Stimulated activated CD4-positive, alpha-beta T cell treated with anti-CD3 and anti-CD28 coated beads, TNF-alpha, amount 100 ng/mL, for 24 hours (primary cell): Measurements from ENCODE around the gene SMYD4.
"Not testable (repeated sequence)": the region's sequence is repeated elsewhere in the genome, so short reads cannot be mapped to it uniquely, and the experiment has no call there.

Experiments
- DNase-seq, 3 experiments: peaks; one replicate each; pipeline ENCODE4 v3.0.0-alpha.2; 2020; ENCODE audit warnings: low read depth in 3 of 3

SMYD4 gene

DNA sequence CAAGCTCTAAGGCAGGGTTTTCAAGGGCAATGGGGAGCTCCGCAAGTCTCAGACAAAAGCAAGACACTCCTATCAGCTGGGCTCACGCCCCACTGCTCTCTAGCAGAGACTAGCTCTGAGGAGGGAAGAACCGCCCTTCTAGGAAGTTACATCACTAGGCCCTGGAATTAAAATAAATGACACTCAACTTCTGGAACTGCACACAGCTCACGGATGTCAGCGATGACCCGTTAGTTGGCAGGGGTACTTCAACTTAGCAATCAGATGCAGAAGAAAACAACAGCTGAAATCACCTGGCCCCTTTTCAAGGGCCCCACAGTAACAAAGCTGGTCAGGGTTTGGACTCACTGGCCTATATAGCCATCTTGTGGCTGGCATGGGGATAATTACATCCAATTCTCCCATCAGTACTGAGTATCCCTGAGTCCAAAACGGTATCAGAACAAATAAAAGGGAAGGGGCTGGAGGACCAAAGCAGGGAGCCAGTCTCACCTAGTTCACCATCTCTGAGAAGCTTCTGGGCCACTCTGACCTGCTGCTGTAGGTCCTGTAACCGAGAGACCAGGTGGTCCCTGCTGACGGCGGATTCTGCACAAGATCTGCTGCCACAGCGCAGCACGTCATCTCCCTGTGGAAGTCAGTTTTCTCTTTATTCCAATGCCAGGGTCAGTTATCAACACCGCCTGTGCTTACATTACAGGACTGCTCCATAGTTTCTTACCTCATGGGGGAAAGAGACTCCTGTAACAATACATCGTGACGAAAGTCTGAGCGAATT is 45.7 kb downstream of the SMYD4 start:
- no peak for DNase-seq

DNA sequence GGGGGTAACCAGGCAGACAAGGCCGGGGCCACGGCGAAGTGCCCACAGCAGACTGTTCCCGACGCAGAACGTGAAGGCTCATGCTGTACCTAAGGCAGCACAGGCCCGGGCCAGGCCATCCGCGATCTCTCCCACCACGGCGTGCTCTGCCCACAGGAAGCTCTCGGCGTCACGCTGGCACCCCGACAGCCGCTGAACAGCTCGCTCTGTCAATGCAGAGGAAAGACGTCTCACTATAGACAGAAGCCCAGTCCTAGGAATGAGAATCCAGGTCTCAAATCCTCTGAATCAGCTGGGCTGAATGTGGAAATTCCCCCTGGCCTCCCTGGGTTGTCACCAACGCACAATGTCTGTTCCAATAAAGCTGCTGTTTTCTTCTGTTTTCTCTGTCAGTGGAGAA is 46.4 kb downstream of the SMYD4 start:
- DNase-seq: no peak

DNA sequence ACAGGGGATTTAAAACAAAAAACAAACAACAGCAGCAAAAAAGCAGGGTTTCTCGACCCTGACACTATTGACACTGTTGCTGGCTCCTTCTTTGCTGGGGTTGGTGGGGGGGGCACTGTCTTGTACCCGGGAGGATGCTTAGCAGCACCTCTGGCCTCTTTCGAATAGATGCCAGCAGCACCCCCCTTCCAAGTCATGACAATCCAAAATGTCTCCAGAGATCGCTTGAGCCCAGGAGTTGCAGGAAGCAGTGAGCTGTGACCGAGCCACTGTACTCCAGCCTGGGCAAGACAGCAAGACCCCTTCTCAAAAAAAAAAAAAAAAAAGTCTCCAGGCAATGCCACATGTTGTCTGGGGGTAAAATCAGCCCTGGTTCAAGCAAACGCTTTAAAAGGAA is 47.5 kb downstream of the SMYD4 start:
- no peak for DNase-seq

DNA sequence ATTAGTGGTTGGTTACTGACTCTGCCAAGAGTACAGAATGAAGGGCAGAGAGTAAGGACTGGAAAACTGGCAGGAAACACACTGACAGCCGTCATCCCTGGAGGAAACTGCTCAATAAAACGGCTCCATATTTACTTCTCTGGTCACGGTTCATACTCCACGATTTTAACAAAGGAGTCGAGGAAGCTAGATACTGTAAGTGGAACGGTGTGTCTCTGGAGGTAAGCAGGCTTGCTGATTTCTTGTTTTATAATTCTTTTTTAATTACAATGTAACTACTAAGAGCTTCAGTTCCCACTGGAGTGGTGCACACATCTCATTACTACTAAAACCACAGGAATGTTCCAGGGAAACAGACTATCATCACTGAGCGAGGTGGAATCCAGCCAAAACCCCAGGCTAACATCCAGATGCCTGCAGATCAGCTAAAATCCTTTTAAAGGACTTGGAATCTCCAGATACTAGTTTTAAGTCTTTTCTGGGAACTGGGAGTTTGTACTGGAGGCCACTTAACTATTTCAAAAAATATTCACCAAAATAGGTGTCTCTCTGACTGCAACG is 50.1 kb downstream of the SMYD4 start:
- DNase-seq: no peak

DNA sequence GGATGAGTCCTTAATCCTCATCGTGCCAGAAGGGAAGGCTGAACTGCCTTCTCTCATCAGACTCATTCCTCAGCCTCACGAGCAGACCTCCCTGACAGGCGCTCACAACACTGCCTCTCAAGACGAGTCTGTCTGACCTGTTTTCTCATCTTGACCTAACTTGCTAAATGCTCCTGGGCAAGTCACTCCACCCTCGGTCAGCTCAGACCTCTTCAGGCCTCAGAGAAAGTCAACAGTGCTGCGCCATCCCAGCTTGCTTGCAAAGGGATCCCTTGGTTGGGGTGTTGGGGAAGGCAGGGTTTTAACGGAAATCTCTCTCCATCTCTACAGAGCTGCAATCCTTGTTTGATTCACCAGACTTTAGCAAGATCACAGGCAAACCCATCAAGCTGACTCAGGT is 52.8 kb downstream of the SMYD4 start:
- no peak for DNase-seq

DNA sequence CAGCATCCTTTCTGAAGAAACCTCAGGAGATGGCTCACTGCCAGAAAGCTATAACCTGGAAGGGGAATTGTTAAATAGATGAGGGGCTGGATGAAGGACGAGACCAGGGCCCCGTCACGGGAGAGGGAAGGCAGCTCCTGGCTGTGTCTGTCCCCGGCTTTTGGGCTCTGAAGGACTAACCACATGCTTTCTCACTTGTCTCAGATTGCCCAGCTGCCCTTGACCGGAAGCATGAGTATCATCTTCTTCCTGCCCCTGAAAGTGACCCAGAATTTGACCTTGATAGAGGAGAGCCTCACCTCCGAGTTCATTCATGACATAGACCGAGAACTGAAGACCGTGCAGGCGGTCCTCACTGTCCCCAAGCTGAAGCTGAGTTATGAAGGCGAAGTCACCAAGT is 53.4 kb downstream of the SMYD4 start:
- no peak for DNase-seq

DNA sequence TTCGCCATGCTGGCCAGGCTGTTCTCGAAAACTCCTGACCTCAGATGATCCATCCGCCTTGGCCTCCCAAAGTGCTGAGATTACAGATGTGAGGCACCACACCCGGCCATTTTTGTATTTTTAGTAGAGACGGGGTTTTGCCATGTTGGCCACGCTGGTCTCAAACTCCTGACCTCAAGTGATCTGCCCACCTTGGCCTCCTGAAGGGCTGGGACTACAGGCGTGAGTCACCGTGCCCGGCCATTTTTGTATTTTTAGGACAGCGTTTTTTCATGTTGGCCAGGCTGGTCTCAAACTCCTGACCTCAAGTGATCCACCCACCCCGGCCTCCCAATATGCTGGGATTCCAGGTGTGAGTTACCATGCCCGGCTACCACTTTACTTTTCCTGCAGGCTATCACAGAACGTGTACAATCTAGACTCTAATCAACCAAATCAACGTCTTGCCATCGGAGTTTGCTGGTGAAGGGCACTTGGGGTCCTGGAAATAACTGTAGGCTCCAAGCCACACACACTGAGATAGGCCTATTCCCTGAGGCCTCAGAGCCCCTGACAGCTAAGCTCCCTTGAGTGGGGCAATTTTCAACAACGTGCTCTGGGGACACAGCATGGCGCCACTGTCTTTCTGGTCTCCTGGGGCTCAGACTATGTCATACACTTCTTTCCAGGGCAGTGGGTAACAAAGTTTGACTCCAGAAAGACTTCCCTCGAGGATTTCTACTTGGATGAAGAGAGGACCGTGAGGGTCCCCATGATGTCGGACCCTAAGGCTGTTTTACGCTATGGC is 55.1 kb downstream of the SMYD4 start:
- no peak for DNase-seq

DNA sequence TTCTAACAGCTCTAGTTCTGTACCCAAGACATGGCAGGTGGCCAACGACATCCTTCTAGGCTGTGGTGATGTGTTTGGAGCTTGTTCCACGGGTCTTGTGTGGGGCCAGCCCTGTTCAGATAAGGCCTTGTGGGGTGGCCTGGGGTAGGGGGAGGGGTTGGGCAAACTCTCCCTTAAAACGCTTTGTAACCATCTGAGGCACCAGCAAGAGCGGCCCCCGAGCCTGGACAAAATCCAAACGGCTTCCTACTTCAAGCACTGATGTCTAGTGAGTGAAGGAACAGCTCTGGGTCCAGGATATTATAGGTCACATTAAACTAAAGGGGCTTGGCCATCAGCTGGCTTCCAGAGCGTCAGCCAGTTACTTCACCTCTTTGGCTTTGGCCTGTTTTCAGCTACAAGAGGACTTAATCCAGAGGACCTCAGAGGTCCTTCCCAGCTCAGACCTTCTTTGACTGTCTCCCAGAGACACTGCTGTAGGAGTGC is 56.0 kb downstream of the SMYD4 start:
- no peak for DNase-seq

DNA sequence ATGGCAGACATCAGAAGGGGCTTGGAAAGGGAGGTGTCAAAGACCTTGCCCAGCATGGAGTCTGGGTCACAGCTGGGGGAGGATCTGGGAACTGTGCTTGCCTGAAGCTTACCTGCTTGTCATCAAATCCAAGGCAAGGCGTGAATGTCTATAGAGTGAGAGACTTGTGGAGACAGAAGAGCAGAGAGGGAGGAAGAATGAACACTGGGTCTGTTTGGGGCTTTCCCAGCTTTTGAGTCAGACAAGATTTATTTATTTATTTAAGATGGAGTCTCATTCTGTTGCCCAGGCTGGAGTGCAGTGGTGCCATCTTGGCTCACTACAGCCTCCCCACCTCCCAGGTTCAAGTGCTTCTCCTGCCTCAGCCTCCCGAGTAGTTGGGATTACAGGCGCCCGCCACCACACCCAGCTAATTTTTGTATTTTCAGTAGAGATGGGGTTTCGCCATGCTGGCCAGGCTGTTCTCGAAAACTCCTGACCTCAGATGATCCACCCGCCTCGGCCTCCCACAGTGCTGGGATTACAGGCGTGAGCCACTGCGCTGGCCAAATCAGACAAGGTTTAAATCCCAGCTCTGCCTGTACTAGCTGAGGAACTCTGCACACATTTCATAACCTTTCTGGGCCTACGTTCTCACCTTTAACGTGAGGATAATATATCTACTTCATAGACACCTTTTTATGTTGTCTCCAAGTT is 56.6 kb downstream of the SMYD4 start:
- not testable (repeated sequence) for DNase-seq

DNA sequence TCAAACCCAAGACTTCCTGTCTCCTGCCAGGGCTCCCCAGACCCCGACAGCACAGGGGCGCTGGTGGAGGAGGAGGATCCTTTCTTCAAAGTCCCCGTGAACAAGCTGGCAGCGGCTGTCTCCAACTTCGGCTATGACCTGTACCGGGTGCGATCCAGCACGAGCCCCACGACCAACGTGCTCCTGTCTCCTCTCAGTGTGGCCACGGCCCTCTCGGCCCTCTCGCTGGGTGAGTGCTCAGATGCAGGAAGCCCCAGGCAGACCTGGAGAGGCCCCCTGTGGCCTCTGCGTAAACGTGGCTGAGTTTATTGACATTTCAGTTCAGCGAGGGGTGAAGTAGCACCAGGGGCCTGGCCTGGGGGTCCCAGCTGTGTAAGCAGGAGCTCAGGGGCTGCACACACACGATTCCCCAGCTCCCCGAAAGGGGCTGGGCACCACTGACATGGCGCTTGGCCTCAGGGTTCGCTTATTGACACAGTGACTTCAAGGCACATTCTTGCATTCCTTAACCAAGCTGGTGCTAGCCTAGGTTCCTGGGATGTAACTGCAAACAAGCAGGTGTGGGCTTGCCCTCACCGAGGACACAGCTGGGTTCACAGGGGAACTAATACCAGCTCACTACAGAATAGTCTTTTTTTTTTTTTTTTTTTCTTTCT is 59.8 kb downstream of the SMYD4 start:
- DNase-seq: no peak

DNA sequence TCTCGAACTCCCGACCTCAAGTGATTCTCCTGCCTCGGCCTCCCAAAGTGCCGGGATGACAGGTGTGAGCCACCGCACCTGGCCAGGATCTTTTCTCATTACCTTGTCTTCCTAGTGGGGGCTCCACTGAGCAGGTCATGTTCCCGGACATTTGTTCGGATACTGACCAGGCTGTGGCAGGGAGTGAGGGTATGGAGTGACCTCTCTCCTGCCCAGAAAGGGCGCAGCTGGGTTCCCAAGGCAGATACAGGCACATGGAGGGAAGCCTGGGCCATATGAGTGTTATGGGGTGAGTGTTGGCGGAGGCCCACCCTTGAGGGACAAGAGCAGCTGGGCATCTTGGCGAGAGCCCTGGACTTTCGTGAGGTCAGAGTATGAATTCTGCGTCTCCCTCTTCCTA is 62.3 kb downstream of the SMYD4 start:
- DNase-seq: no peak

DNA sequence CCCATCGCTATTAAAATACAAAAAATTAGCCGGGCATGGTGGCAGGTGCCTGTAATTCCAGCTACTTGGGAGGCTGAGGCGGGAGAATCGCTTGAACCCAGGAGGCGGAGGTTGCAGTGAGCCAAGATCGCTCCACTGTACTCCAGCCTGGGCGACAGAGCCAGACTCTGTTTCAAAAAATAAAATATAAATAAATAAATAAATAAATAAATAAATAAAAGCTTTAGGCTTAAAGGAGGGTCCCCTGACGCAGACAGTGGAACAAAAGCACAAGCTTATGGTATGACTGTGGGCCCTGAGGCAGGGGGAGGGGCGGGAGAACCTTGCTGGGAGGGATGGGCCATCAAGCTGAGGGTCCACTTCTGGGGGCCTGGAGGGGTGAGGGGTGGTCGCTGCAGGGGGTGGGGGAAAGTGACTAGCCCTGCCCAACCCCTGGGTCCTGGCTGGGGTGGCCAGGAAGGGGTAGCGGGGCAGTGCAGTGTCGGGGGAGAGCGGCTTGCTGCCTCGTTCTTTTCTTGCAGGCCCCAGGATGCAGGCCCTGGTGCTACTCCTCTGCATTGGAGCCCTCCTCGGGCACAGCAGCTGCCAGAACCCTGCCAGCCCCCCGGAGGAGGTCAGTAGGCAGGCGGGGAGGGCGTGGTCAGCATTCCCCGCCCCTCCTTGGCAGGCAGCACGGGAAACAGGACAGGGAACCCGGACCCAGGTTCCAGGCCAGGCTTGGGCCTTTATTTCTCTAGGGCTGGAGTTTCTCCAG is 63.1 kb downstream of the SMYD4 start:
- DNase-seq: no peak

DNA sequence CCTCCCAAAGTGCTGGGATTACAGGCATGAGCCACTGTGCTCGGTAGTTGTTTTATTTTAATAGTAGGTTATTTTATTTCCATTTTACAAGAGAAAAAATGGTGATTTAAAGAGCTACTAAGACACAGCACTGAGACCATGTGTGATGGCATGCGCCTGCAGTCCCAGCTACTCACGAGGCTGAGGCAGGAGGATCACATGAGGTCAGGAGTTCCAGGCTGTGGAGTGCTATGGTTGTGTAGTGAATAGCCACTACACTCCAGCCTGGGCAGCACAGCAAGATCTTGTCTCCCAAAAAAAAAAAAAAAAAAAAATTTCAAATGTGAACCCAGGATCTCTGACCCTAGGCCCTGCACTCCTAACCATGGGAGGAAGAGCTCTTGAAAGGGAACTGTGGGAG is 64.1 kb downstream of the SMYD4 start:
- no peak for DNase-seq

DNA sequence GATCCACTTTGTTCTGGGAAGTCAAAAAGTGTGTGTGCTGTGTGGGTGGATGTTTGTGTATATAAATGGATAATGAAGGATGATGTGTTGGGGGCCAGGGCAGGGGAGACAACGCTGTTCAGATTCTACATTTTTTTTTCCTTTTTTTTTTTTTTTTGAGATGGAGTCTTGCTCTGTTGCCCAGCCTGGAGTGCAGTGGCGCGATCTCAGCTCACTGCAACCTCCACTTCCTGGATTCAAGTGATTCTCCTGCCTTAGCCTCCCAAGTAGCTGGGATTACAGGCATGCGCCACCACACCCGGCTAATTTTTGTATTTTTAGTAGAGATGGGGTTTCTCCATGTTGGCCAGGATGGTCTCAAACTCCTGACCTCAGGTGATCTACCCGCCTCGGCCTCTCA is 65.0 kb downstream of the SMYD4 start:
- DNase-seq: not testable (repeated sequence)

DNA sequence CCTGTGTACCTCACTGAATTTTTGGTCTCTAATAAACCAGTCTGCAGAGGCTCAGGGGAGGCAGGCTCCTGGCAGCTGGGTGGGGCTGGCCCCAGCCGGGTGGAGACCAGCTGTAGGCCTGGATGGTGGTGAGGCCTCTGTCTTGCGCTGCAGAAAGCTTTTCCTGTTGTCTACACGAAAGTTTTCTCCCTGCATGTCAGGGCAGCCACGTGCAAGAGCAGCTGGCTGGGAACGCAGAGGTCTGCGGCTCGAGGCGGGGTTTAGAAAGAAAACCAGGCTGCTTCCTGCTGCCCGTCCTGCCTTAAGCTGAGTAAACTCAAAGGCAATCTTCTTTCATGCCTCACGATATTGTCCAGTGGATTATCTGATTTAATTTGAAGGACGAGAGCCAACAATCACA is 65.4 kb downstream of the SMYD4 start:
- peak in 2 of 3 experiments; percentile 17 to 29 for DNase-seq

DNA sequence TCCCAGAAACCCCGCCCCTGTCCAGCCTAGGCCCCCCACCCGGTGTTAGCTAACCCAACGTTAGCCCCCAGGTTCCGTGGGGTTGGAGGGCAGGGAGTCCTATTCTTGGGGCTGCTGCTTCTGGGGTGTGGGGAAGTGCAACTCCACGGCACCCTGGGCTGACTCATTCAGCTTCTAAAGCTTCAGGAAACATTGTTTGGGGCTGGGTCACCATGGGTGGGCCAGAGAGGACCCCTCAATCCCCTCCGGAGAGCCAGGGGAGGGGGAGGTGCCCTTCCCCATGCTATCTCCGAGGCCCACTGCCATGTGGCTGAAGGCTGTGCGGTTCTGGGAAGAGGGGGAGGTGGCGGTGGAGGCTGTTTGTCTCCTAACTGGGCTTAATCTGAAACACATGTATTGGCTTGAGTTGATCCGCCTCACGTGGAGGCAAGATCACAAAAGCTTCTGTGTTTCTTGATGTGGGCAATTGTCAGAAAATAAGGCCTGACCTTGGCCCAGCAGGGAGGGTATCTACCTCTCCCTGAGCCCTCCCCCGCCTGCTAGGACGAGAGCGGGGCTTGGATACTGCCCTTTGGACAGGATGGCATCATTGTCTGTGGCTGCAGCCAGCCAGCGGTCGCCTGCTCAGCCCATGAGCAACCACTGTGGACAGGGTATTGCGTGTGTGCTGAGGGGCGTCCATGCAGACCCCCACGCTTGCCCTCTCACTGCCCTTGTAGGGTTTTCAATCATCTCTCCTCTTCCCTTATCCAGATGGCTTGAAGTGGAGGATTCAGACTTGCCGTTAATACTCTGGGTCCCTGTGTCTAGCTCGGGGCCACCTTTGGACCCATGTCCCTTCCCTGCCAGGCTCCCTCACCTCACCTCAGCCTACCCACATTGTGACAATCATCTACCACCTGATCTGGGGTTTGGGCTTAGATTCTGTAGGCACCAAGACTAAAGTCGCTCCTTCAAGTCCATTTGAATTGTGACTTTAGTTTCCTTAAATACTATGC is 66.5 kb downstream of the SMYD4 start:
- DNase-seq: no peak

DNA sequence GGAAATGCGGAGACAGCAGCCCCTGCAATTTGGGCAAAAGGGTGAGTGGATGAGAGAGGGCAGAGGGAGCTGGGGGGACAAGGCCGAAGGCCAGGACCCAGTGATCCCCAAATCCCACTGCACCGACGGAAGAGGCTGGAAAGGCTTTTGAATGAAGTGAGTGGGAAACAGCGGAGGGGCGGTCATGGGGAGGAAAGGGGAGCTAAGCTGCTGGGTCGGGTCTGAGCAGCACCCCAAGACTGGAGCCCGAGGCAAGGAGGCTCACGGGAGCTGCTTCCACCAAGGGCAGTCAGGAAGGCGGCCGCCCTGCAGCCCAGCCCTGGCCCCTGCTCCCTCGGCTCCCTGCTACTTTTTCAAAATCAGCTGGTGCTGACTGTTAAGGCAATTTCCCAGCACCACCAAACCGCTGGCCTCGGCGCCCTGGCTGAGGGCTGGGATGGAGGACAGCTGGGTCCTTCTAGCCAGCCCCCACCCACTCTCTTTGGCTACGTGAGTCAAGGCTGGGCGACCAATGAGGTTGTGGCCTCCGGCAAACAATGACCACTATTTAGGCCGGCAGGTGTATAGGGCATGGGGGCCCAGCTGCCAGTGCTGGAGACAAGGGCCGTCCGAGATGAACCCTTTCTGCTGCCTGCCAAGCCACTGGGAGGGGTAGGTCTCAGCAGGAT is 67.3 kb downstream of the SMYD4 start:
- DNase-seq: no peak

DNA sequence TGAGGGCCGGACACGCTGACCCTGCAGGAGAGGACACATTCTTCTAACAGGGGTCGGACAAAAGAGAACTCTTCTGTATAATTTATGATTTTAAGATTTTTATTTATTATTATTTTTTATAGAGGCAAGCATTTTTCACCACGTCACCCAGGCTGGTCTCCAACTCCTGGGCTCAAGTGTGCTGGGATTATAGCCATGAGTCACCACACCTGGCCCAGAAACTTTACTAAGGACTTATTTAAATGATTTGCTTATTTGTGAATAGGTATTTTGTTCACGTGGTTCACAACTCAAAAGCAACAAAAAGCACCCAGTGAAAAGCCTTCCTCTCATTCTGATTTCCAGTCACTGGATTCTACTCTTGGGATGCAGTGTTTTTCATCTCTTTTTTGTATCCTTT is 70.2 kb downstream of the SMYD4 start:
- DNase-seq: no peak

DNA sequence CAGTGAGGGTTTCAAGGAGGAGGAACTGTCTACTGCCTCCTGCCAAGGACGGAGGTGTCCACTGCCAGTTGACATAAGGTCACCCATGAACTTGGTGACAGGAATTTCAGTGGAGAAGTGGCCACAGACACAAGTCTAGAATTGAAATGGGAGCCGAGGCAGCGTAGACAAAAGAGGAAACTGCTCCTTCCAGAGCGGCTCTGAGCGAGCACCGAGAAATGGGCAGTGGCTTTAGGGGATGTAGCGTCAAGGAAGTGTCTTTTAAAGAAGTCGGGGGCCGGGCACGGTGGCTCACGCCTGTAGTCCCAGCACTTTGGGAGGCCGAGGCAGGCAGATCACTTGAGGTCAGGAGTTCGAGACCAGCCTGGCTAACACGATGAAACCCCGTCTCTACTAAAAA is 70.9 kb downstream of the SMYD4 start:
- no peak for DNase-seq
